ENCODE measurements around the gene LTN1.

LTN1 gene

GRCh38 chr21:28893687-28894086 is 99.0 kb downstream of the LTN1 start:
- Histone ChIP-seq H3K9ac (ENCODE audit: low read depth, low read length) (no peak overlapping the region), H3K27me3 (ENCODE audit: control insufficient read depth, insufficient read depth, low read length) (peaks cover 42% of the 10 kb centered on the region), H3K9me3 (replicated peaks; ENCODE audit: low read length) (no peaks in the 10 kb centered on the region), H3K4me2 (ENCODE audit: low read length) (no peak overlapping the region), H3K4me1 (ENCODE audit: control insufficient read depth, insufficient read depth, low read length) (no peaks in the 10 kb centered on the region), H3K4me3 (ENCODE audit: low read length) (no peak overlapping the region), H3K36me3 (ENCODE audit: insufficient read depth, low read length) (no peaks in the 10 kb centered on the region)

- no peak overlapping the region for H3K9ac ChIP-seq (ENCODE audit: low read depth, low read length)
- no peak overlapping the region for H3K4me3 ChIP-seq (ENCODE audit: low read length)
- no peaks in the 10 kb centered on the region for H3K36me3 ChIP-seq (ENCODE audit: insufficient read depth, low read length)
- no peak overlapping the region for H3K4me2 ChIP-seq (ENCODE audit: low read length)
- no peaks in the 10 kb centered on the region for H3K9me3 ChIP-seq (replicated peaks; ENCODE audit: low read length)
- H3K27me3 ChIP-seq (ENCODE audit: control insufficient read depth, insufficient read depth, low read length), result peaks cover 39% of the 10 kb centered on the region
- no peaks in the 10 kb centered on the region for H3K4me1 ChIP-seq (ENCODE audit: control insufficient read depth, insufficient read depth, low read length)
Observed at GRCh38 chr21:28892199-28893111, 100.2 kb downstream of the LTN1 start.

GRCh38 chr21:28885853-28886177 is 106.9 kb downstream of the LTN1 start:
- Histone ChIP-seq H3K4me1 (ENCODE audit: control insufficient read depth, insufficient read depth, low read length) (peaks cover 14% of the 10 kb centered on the region), H3K9me3 (replicated peaks; ENCODE audit: low read length) (no peaks in the 10 kb centered on the region), H3K27me3 (ENCODE audit: control insufficient read depth, insufficient read depth, low read length) (peaks cover 10% of the 10 kb centered on the region), H3K36me3 (ENCODE audit: insufficient read depth, low read length) (peaks cover 12% of the 10 kb centered on the region), H3K9ac (ENCODE audit: low read depth, low read length) (no peak overlapping the region), H3K4me2 (ENCODE audit: low read length) (peak overlapping the region; percentile 80), H3K4me3 (ENCODE audit: low read length) (no peak overlapping the region)

GRCh38 chr21:28884976-28885852 is 107.5 kb downstream of the LTN1 start:
- Histone ChIP-seq H3K4me3 (ENCODE audit: low read length) (peak overlapping the region; percentile 72), H3K9ac (ENCODE audit: low read depth, low read length) (peak overlapping the region; percentile 79)

GRCh38 chr21:28884481-28884880 is 108.2 kb downstream of the LTN1 start:
- peaks cover 14% of the 10 kb centered on the region for H3K4me1 ChIP-seq (ENCODE audit: control insufficient read depth, insufficient read depth, low read length)
- H3K4me3 ChIP-seq (ENCODE audit: low read length), result peak overlapping the region; percentile 72
- H3K27me3 ChIP-seq (ENCODE audit: control insufficient read depth, insufficient read depth, low read length), result peaks cover 5% of the 10 kb centered on the region
- no peaks in the 10 kb centered on the region for H3K9me3 ChIP-seq (replicated peaks; ENCODE audit: low read length)
- H3K4me2 ChIP-seq (ENCODE audit: low read length), result peak overlapping the region; percentile 80
- peaks cover 12% of the 10 kb centered on the region for H3K36me3 ChIP-seq (ENCODE audit: insufficient read depth, low read length)
- peak overlapping the region; percentile 79 for H3K9ac ChIP-seq (ENCODE audit: low read depth, low read length)

More at GRCh38 chr21:28884976-28885852, 107.5 kb downstream of the LTN1 start:
- Histone ChIP-seq H3K4me1 (ENCODE audit: control insufficient read depth, insufficient read depth, low read length) (peaks cover 14% of the 10 kb centered on the region), H3K27me3 (ENCODE audit: control insufficient read depth, insufficient read depth, low read length) (peaks cover 5% of the 10 kb centered on the region), H3K4me2 (ENCODE audit: low read length) (peak overlapping the region; percentile 80), H3K36me3 (ENCODE audit: insufficient read depth, low read length) (peaks cover 12% of the 10 kb centered on the region), H3K9me3 (replicated peaks; ENCODE audit: low read length) (no peaks in the 10 kb centered on the region)

- Histone ChIP-seq H3K9ac (ENCODE audit: low read depth, low read length) (peak overlapping the region; percentile 79), H3K4me3 (ENCODE audit: low read length) (peak overlapping the region; percentile 72), H3K4me1 (ENCODE audit: control insufficient read depth, insufficient read depth, low read length) (peaks cover 14% of the 10 kb centered on the region), H3K9me3 (replicated peaks; ENCODE audit: low read length) (no peaks in the 10 kb centered on the region), H3K36me3 (ENCODE audit: insufficient read depth, low read length) (peaks cover 12% of the 10 kb centered on the region), H3K4me2 (ENCODE audit: low read length) (peak overlapping the region; percentile 80), H3K27me3 (ENCODE audit: control insufficient read depth, insufficient read depth, low read length) (peaks cover 1% of the 10 kb centered on the region)
Observed at GRCh38 chr21:28883931-28884330, 108.7 kb downstream of the LTN1 start.

GRCh38 chr21:28882345-28882744 is 110.3 kb downstream of the LTN1 start:
- Histone ChIP-seq H3K36me3 (ENCODE audit: insufficient read depth, low read length) (peaks cover 16% of the 10 kb centered on the region), H3K9me3 (replicated peaks; ENCODE audit: low read length) (no peaks in the 10 kb centered on the region), H3K4me2 (ENCODE audit: low read length) (no peak overlapping the region), H3K9ac (ENCODE audit: low read depth, low read length) (no peak overlapping the region), H3K4me1 (ENCODE audit: control insufficient read depth, insufficient read depth, low read length) (peaks cover 14% of the 10 kb centered on the region), H3K27me3 (ENCODE audit: control insufficient read depth, insufficient read depth, low read length) (no peaks in the 10 kb centered on the region), H3K4me3 (ENCODE audit: low read length) (no peak overlapping the region)

Measured in skeletal muscle satellite cell (primary cell).